Loucy (cell line): ENCODE measurements around the gene FCRLB.

Experiments
- EZH2phosphoT487 ChIP-seq: fragments of 200-600 bp; IDR thresholded peaks from 2 replicates; pipeline ENCODE4 v1.6.1; 2018; ENCODE audit warnings: antibody characterized with exemption, mild to moderate bottlenecking, moderate library complexity, borderline replicate concordance
- TF ChIP-seq, protein P1 (sequence below): fragments of 200-600 bp; sonication (generic); conservative IDR thresholded peaks from 2 replicates; pipeline ENCODE4 v1.5.1; 2014; ENCODE audit warnings: mild to moderate bottlenecking, antibody characterized with exemption, low read length

DNA sequence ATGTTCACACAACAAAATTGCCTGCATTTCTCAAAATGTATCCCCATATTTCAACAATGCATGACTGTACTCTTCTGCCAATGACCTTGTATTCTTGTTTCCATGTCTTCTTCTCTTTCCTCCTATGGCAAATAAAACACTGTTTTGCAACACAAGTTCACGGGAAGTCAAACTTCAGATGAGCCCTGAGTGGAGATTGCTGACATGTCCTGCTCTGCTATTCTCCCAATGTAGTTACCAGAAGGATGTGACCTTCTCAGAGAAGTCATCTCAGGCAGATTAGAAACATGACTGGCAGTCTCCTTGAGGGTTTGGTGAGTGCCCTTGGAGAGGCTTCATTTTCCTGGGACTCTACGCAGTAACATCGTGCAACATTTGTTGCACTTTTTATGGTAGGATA, 42.8 kb upstream of the FCRLB start:
- TF ChIP-seq, protein P1, sequence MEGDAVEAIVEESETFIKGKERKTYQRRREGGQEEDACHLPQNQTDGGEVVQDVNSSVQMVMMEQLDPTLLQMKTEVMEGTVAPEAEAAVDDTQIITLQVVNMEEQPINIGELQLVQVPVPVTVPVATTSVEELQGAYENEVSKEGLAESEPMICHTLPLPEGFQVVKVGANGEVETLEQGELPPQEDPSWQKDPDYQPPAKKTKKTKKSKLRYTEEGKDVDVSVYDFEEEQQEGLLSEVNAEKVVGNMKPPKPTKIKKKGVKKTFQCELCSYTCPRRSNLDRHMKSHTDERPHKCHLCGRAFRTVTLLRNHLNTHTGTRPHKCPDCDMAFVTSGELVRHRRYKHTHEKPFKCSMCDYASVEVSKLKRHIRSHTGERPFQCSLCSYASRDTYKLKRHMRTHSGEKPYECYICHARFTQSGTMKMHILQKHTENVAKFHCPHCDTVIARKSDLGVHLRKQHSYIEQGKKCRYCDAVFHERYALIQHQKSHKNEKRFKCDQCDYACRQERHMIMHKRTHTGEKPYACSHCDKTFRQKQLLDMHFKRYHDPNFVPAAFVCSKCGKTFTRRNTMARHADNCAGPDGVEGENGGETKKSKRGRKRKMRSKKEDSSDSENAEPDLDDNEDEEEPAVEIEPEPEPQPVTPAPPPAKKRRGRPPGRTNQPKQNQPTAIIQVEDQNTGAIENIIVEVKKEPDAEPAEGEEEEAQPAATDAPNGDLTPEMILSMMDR, result no peak
- TF ChIP-seq EZH2phosphoT487, result no peak
